ENCODE data around the gene TREH. TPM values are rescaled to one million over a fixed set of nuclear protein-coding genes. Genes with fewer than 3 reads are reported as not detected.

TREH gene
- total RNA-seq, 4 donors from 2014 or later, result not detected

DNA sequence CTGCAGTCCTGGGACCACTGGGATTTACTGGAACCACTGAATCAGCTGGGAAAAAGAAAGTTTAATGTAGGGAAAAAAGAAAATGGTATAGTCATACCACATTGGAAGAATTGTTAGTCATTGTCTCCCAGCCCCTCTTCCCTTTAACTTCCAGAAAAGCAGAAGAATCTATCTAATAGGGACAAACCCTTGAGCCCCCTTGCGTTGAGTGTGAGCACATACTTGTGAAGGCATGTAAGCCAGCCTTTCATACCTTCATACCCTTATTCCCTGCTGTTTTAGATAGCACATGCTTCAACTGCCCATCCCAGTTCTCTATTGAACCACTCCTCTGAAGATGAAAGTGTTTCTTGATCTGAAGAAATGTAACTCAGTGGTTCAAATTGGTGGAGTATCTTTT lies 6.6 kb downstream of the TREH start:
- intact Hi-C loops (cut with DNase I; ENCODE audit: low total_unique reads) (no loop called here), in situ Hi-C loops (cut with MboI; ENCODE audit: low sequenced_read_pairs in 4 of 4) (no loop called here)
- no peaks in the 10 kb centered on the region for H3K9me3 ChIP-seq
- H3K4me3 ChIP-seq, result no peak overlapping the region
- TF ChIP-seq POLR2A (IDR thresholded peaks at IDR 0.05), result no peak
- no peak for TF ChIP-seq CTCF (IDR thresholded peaks at IDR 0.05 in 4 of 5, conservative IDR thresholded peaks at IDR 0.05 in 1 of 5)
- no peaks in the 10 kb centered on the region for H3K36me3 ChIP-seq
- no peaks in the 10 kb centered on the region for H3K4me1 ChIP-seq
- no peak overlapping the region for H3K27ac ChIP-seq
- ATAC-seq, result no peak
- DNase-seq, result no peak
- H3K27me3 ChIP-seq, result no peaks in the 10 kb centered on the region

- H3K36me3 ChIP-seq, result no peaks in the 10 kb centered on the region
- no peaks in the 10 kb centered on the region for H3K27me3 ChIP-seq
- intact Hi-C loops (cut with DNase I; ENCODE audit: low total_unique reads), result no loop called here
- H3K27ac ChIP-seq, result no peak overlapping the region
- no peaks in the 10 kb centered on the region for H3K4me1 ChIP-seq
- TF ChIP-seq POLR2A (IDR thresholded peaks at IDR 0.05), result no peak
- TF ChIP-seq CTCF (IDR thresholded peaks at IDR 0.05 in 4 of 5, conservative IDR thresholded peaks at IDR 0.05 in 1 of 5), result no peak
- ATAC-seq, result no peak
- DNase-seq, result no peak
- no peak overlapping the region for H3K4me3 ChIP-seq
- in situ Hi-C loops (cut with MboI; ENCODE audit: low sequenced_read_pairs in 4 of 4), result no loop called here
- no peaks in the 10 kb centered on the region for H3K9me3 ChIP-seq
Observed at GRCh38 chr11:118671254-118671653, 8.2 kb downstream of the TREH start.

DNA sequence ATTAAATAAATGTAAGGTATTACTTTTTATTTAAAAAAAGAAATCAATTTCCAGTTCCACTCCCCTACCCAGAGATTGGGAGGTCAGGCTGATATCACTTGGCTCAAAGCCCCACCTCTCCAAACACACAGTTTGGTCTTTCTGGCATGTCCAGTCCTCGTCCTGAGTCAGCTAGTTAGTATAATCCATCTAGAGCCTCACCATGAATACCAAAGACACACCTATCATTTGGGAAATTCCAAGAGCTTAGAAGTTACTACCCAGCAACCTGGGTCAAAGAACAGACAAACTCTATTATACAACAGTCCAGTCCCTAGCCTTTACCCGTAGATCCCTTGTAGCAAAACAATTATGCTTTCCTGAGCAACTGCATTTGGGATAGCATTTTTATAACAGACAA lies 9.4 kb downstream of the TREH start:
- no peaks in the 10 kb centered on the region for H3K4me1 ChIP-seq
- H3K27me3 ChIP-seq, result no peaks in the 10 kb centered on the region
- in situ Hi-C loops (cut with MboI; ENCODE audit: low sequenced_read_pairs in 4 of 4), result no loop called here
- ATAC-seq, result no peak
- DNase-seq, result no peak
- no peak overlapping the region for H3K4me3 ChIP-seq
- intact Hi-C loops (cut with DNase I; ENCODE audit: low total_unique reads), result no loop called here
- no peak for TF ChIP-seq POLR2A (IDR thresholded peaks at IDR 0.05)
- TF ChIP-seq CTCF (IDR thresholded peaks at IDR 0.05 in 4 of 5, conservative IDR thresholded peaks at IDR 0.05 in 1 of 5), result no peak
- no peaks in the 10 kb centered on the region for H3K36me3 ChIP-seq
- H3K27ac ChIP-seq, result no peak overlapping the region
- no peaks in the 10 kb centered on the region for H3K9me3 ChIP-seq

- H3K27ac ChIP-seq, result no peak overlapping the region
- no peaks in the 10 kb centered on the region for H3K27me3 ChIP-seq
- TF ChIP-seq POLR2A (IDR thresholded peaks at IDR 0.05), result no peak
- TF ChIP-seq CTCF (IDR thresholded peaks at IDR 0.05 in 4 of 5, conservative IDR thresholded peaks at IDR 0.05 in 1 of 5), result no peak
- no peak for ATAC-seq
- H3K4me3 ChIP-seq, result no peak overlapping the region
- intact Hi-C loops (cut with DNase I; ENCODE audit: low total_unique reads), result no loop called here
- in situ Hi-C loops (cut with MboI; ENCODE audit: low sequenced_read_pairs in 4 of 4), result no loop called here
- H3K36me3 ChIP-seq, result no peaks in the 10 kb centered on the region
- H3K4me1 ChIP-seq, result no peaks in the 10 kb centered on the region
- no peaks in the 10 kb centered on the region for H3K9me3 ChIP-seq
- no peak for DNase-seq
Observed at GRCh38 chr11:118666371-118666770, 13.1 kb downstream of the TREH start.

DNA sequence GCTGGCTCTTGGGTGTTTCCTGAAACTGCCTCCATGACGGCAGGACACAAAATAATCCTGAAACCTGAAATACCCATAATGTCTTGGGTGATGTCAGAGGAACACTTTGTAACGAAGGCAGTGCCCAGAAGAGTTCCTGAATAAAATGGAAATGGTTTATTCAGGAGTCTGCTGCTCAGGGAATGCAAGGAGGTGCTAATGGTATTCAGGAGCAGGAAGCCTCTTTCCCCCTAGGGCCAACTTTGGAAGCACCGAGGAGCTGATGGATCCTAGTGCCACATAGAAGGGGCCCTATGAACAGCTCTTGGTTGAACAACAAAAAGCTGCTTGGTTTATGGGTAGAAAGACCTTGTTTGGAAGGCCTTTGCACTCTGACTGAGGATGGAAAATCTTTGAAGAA lies 15.5 kb downstream of the TREH start:
- H3K4me1 ChIP-seq, result peaks cover 0 to 11% of the 10 kb centered on the region in 2 donors
- H3K4me3 ChIP-seq, result no peak overlapping the region
- intact Hi-C loops (cut with DNase I; ENCODE audit: low total_unique reads), result no loop called here
- DNase-seq (no peak), ATAC-seq (no peak)
- H3K27me3 ChIP-seq, result no peaks in the 10 kb centered on the region
- no peaks in the 10 kb centered on the region for H3K36me3 ChIP-seq
- no peak for TF ChIP-seq CTCF (IDR thresholded peaks at IDR 0.05 in 4 of 5, conservative IDR thresholded peaks at IDR 0.05 in 1 of 5)
- TF ChIP-seq POLR2A (IDR thresholded peaks at IDR 0.05), result no peak
- no peaks in the 10 kb centered on the region for H3K9me3 ChIP-seq
- H3K27ac ChIP-seq, result no peak overlapping the region
- in situ Hi-C loops (cut with MboI; ENCODE audit: low sequenced_read_pairs in 4 of 4), result no loop called here
